ENCODE measurements around the gene ANTXR2. TPM values are rescaled to one million over a fixed set of nuclear protein-coding genes. Genes with fewer than 3 reads are reported as not detected.

ANTXR2 gene
- total and polyA plus RNA-seq, 2 of the 8 experiments (the other 6 are each of a cell fraction or from before 2014, with no cell fraction given): 1.1 to 7.5 TPM

- no peak overlapping the region for H2AK5ac ChIP-seq (ENCODE audit: low read depth, low read length)
- CTCF ChIA-PET (ENCODE audit: partially characterized antibody): interaction anchor here (1.4 kb wide), 1 partner anchor 18 kb away, joined by 3 read pairs; no protein-coding TSS in a partner anchor
- no peak overlapping the region for H3K9ac ChIP-seq (replicated peaks in 1 of 4; ENCODE audit: extremely low read depth in 1 of 4, low read depth in 3 of 4, low read length in 3 of 4)
- H3K9me3 ChIP-seq (ENCODE audit: insufficient read depth in 2 of 2, low read depth in 1 of 2, low read length in 1 of 2): peaks cover 0 to 5% of the 10 kb centered on the region in 2 experiments; a peak in 1 of 4 replicates
- no peaks in the 10 kb centered on the region for H3K27me3 ChIP-seq (replicated peaks in 1 of 4; ENCODE audit: control insufficient read depth in 3 of 4, extremely low read depth in 1 of 4, insufficient read depth in 3 of 4, low read length in 3 of 4)
- H3K36me3 ChIP-seq (ENCODE audit: control insufficient read depth in 2 of 4, insufficient read depth in 4 of 4, low read length in 3 of 4): no peaks in the 10 kb centered on the region
- no peak overlapping the region for H3K4me2 ChIP-seq (ENCODE audit: insufficient read depth in 1 of 2, low read depth in 2 of 2, low read length in 2 of 2)
- H3K56ac ChIP-seq (replicated peaks; ENCODE audit: insufficient read length, low read depth, low read length): no peak overlapping the region
- H3K79me1 ChIP-seq (ENCODE audit: low read depth, low read length): no peaks in the 10 kb centered on the region
- no peaks in the 10 kb centered on the region for H4K20me1 ChIP-seq (replicated peaks in 1 of 2; ENCODE audit: control insufficient read depth in 1 of 2, insufficient read depth in 2 of 2, low read length in 2 of 2)
- H2BK12ac ChIP-seq (ENCODE audit: low read depth, low read length): no peak overlapping the region
- H3K18ac ChIP-seq (ENCODE audit: extremely low read depth, low read length): no peak overlapping the region
- H3K14ac ChIP-seq (ENCODE audit: insufficient read length): no peak overlapping the region
- WGBS, 2 experiments (ENCODE audit: extremely low coverage in 1 of 2, insufficient coverage in 1 of 2, insufficient read length in 1 of 2, insufficient replicate concordance in 2 of 2, low coverage in 1 of 2, low lambda C conversion rate in 2 of 2, missing lambda C conversion rate in 1 of 2): 91% methylated on average over 2 of the region's 2 CpGs; no CpG with 5 or more reads in 1 of the 2 experiments
- no peak overlapping the region for H4K91ac ChIP-seq (replicated peaks; ENCODE audit: insufficient read length, low read length)
- no peak for TF ChIP-seq NANOG (IDR thresholded peaks at IDR 0.05; ENCODE audit: insufficient read depth, low read depth, low read length, poor library complexity, severe bottlenecking)
- TF ChIP-seq CBX5 (IDR thresholded peaks at IDR 0.05; ENCODE audit: low read depth, low read length): no peak
- no peak for TF ChIP-seq POU5F1 (IDR thresholded peaks at IDR 0.05; ENCODE audit: low read depth, low read length)
- no peak for TF ChIP-seq MAFK (IDR thresholded peaks at IDR 0.05; ENCODE audit: low read depth, low read length)
- TF ChIP-seq KDM5A (IDR thresholded peaks at IDR 0.05; ENCODE audit: low read length): no peak
- no peak for TF ChIP-seq JUN (IDR thresholded peaks at IDR 0.05; ENCODE audit: low read depth, low read length)
- no peak for TF ChIP-seq CBX8 (IDR thresholded peaks at IDR 0.05; ENCODE audit: borderline replicate concordance, low read depth, low read length)
- no peak for TF ChIP-seq NRF1 (IDR thresholded peaks at IDR 0.05; ENCODE audit: low read depth, low read length)
- no peak overlapping the region for H3K23ac ChIP-seq (ENCODE audit: insufficient read length)
- no peaks in the 10 kb centered on the region for H3K4me1 ChIP-seq (replicated peaks in 1 of 4; ENCODE audit: control insufficient read depth in 3 of 4, insufficient read depth in 4 of 4, low read length in 3 of 4)
- H3K23me2 ChIP-seq (ENCODE audit: low read depth, low read length): no peaks in the 10 kb centered on the region
- no peak overlapping the region for H2BK5ac ChIP-seq (ENCODE audit: low read depth, low read length)
- no peak overlapping the region for H3K4ac ChIP-seq (replicated peaks; ENCODE audit: insufficient read length, low read depth, low read length)
- DNase-seq (ENCODE audit: low read depth in 1 of 2, low spot score in 2 of 2): no peak
- no peak overlapping the region for H4K8ac ChIP-seq (ENCODE audit: extremely low read depth, insufficient read depth, low read length)
- H3K27ac ChIP-seq (ENCODE audit: low read depth, low read length): no peak overlapping the region
- no peak for FAIRE-seq
- H2BK15ac ChIP-seq (ENCODE audit: low read length): no peak overlapping the region
- no peak overlapping the region for H3K4me3 ChIP-seq (ENCODE audit: extremely low read depth in 1 of 4, insufficient read depth in 2 of 4, low read depth in 3 of 4, low read length in 4 of 4)
- no peaks in the 10 kb centered on the region for H3K79me2 ChIP-seq (ENCODE audit: control insufficient read depth in 1 of 2, insufficient read depth in 2 of 2, low read length in 2 of 2)
- no peak overlapping the region for H2BK20ac ChIP-seq (ENCODE audit: low read length)
- H4K5ac ChIP-seq (ENCODE audit: insufficient read length, low read depth, low read length): no peak overlapping the region
- no peak overlapping the region for H2BK120ac ChIP-seq (replicated peaks; ENCODE audit: low read depth, low read length)
- H2AFZ ChIP-seq (ENCODE audit: low read length): no peak overlapping the region
- POLR2A ChIA-PET (ENCODE audit: partially characterized antibody): no interaction called here
These were observed 172.8 kb downstream of the ANTXR2 start for GRCh38 chr4:79900182-79900581.

Data from H1 (cell line).